ENCODE measurements around the gene GFM1.

GFM1 gene

GRCh38 chr3:158640646-158641045, 3.7 kb upstream of the GFM1 start:
- H3K4me3 ChIP-seq (ENCODE audit: low read depth, low read length): no peak overlapping the region
- DNase-seq (ENCODE audit: low read depth): no peak
- TF ChIP-seq CTCF (IDR thresholded peaks at IDR 0.05; ENCODE audit: control insufficient read depth, extremely low read depth, insufficient read depth): no peak

- no peak for TF ChIP-seq CTCF (IDR thresholded peaks at IDR 0.05; ENCODE audit: control insufficient read depth, extremely low read depth, insufficient read depth)
- DNase-seq (ENCODE audit: low read depth): no peak
- H3K4me3 ChIP-seq (ENCODE audit: low read depth, low read length): no peak overlapping the region
Observed at GRCh38 chr3:158642005-158642404, 2.3 kb upstream of the GFM1 start.

GRCh38 chr3:158642474-158643210, 1.7 kb upstream of the GFM1 start:
- no peak for DNase-seq (ENCODE audit: low read depth)
- no peak for TF ChIP-seq CTCF (IDR thresholded peaks at IDR 0.05; ENCODE audit: control insufficient read depth, extremely low read depth, insufficient read depth)
- no peak overlapping the region for H3K4me3 ChIP-seq (ENCODE audit: low read depth, low read length)

- no peak overlapping the region for H3K4me3 ChIP-seq (ENCODE audit: low read depth, low read length)
- no peak for TF ChIP-seq CTCF (IDR thresholded peaks at IDR 0.05; ENCODE audit: control insufficient read depth, extremely low read depth, insufficient read depth)
- no peak for DNase-seq (ENCODE audit: low read depth)
Observed at GRCh38 chr3:158649791-158650190, 5.5 kb downstream of the GFM1 start.

- no peak for TF ChIP-seq CTCF (IDR thresholded peaks at IDR 0.05; ENCODE audit: control insufficient read depth, extremely low read depth, insufficient read depth)
- no peak overlapping the region for H3K4me3 ChIP-seq (ENCODE audit: low read depth, low read length)
- DNase-seq (ENCODE audit: low read depth): no peak
Observed at GRCh38 chr3:158651192-158651591, 6.9 kb downstream of the GFM1 start.

- no peak for TF ChIP-seq CTCF (IDR thresholded peaks at IDR 0.05; ENCODE audit: control insufficient read depth, extremely low read depth, insufficient read depth)
- DNase-seq (ENCODE audit: low read depth): peak; percentile 78
Observed at GRCh38 chr3:158652463-158652862, 8.1 kb downstream of the GFM1 start.

GRCh38 chr3:158658889-158659288, 14.6 kb downstream of the GFM1 start:
- no peak for DNase-seq (ENCODE audit: low read depth)
- no peak for TF ChIP-seq CTCF (IDR thresholded peaks at IDR 0.05; ENCODE audit: control insufficient read depth, extremely low read depth, insufficient read depth)
- H3K4me3 ChIP-seq (ENCODE audit: low read depth, low read length): no peak overlapping the region

More at GRCh38 chr3:158652463-158652862, 8.1 kb downstream of the GFM1 start:
- H3K4me3 ChIP-seq (ENCODE audit: low read depth, low read length): no peak overlapping the region

All from LNCaP clone FGC (cell line).